GM19025 (cell line): ENCODE data around the gene SPRED2.

ENCODE experiments used
- ATAC-seq: cut with Tn5 transposase; IDR thresholded peaks from one replicate; pipeline ENCODE4 v1.9.1; 2021; ENCODE audit warnings: mild to moderate bottlenecking, low read depth, moderate library complexity; ENCODE audit not compliant: unreplicated experiment

The SPRED2 gene

DNA sequence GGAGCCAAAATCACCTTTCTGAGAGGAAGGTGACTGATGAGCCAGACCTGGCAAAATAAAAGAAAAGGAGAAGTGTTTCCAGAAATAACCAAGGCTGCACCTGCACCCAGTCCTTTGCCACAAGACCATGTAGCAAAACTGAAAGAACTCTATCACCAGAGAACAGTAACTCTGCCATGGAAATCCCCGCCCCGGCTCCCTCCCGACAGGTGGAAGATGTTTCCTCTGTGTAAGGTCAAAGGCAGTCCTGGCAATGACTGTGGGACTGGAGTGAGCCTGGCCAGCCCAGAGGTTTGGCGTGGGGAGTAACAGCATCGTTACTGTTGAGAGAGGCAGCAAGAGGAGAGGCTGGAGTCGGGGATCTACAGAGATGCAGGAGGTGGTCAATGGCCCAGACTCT is 42.3 kb downstream of the SPRED2 start:
- ATAC-seq = peak; percentile 83

DNA sequence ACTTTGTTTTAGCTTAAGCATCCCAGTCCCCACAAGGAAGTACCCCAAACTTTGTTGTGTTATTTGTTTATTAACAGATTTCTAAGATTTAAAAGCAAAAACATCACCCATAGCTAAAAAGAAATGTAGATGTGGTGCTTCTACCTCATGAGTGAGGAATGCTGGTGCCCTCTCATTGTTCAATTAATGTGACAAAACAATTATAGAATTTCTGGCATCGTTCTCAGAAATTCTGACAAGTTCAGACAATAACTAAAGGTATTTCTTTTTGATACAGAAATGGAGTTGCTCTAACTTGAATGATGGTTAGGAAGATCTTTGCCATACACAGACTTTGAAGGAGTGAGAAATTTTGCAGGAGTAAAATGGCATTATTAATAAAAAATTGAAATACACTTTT is 42.9 kb downstream of the SPRED2 start:
- ATAC-seq = no peak

DNA sequence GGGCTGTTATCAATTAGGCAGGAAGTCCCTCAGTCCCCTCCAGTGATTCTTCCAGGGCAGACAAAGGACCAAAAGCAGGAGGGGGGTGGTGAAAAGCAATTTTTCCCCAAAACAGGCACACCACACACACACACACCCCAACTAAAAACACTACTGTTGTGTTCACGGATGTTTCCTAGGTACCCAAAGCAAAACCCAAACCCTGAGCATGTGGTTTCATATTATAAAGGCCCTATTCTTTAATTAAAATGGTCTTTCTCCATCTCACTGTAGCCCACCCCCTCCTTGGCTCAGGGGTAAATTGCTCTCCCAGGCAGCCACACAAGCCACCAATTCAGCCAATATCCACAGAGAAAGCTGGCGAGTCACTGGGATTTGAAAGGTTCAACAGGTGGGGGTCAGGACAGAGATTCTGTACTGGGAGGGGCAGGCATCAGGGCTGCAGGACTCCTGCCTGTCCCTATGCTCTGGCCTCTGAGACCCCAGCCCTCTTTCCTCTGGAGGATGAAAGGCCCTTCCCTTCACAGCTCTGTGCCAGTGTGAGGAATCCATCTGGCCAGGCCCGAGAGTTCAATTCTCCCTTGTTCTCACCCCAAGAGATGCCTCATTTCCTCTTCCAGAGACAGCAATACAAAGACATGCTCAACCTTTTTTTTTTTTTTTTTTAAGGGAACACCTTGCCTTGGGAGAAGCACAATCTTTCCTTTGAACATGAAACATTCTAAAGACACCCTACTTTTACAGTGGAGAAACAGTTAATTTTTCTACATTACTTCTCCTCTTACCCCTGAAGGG is 43.6 kb downstream of the SPRED2 start:
- ATAC-seq = no peak

DNA sequence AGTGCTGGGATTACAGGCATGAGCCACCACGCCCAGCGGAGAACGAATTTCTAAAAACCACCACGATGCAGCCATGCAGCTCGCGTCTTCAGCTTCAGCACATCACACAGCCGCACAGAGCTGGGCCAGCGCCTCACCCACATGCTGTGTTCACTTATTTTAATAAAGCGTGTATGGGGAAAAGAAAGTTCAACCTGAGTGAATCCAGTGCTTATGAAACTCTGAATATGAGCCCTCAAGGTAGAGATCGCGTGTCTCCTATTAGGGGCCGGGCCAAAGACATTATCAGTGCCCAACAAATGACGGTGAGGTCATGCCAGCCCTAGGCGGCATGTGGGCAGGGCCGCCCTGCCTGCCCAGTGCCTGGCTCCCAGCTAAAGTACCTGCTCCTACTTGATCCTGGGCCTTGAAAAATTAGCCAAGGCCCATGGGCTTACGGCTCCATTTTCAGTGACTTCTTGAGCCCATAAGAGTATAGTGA is 44.3 kb downstream of the SPRED2 start:
- ATAC-seq = peak; percentile 52

DNA sequence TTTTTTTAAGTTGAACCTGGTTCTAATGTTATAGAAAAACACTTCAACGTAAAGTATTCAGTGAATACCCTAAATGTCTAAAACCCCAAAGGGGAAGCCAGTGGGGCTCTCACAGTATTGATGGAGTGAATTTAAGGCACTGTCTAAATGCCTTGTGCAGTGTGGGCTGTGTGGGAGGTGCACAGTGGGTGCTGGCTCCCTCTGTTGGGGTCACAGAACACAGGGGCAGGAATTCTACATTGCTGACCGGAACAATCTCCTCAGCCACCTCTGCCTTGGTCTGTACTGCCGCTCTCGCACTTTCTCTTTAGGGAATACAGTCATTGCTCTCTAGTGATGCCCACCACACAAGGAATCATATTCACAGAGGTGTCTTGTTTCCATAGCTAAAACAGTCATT is 45.4 kb downstream of the SPRED2 start:
- ATAC-seq = no peak

DNA sequence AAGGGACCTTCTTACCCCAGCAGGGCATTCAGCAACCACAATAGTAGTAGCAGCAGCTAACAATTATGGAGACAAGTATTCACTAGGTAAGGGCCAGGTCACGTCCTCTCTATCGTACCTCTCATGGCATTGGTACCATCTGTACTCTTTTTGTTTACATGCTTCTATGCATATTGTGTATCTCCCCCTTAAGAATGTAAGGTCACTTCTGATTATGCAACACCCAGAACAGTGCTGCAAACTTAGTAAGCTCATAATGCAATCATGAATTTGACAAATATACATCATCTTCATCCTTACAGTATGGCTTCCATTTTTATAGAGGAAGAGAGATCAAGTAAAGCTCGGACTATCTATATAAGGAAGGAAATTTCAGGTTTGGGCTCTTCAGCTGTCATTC is 46.1 kb downstream of the SPRED2 start:
- no peak for ATAC-seq

DNA sequence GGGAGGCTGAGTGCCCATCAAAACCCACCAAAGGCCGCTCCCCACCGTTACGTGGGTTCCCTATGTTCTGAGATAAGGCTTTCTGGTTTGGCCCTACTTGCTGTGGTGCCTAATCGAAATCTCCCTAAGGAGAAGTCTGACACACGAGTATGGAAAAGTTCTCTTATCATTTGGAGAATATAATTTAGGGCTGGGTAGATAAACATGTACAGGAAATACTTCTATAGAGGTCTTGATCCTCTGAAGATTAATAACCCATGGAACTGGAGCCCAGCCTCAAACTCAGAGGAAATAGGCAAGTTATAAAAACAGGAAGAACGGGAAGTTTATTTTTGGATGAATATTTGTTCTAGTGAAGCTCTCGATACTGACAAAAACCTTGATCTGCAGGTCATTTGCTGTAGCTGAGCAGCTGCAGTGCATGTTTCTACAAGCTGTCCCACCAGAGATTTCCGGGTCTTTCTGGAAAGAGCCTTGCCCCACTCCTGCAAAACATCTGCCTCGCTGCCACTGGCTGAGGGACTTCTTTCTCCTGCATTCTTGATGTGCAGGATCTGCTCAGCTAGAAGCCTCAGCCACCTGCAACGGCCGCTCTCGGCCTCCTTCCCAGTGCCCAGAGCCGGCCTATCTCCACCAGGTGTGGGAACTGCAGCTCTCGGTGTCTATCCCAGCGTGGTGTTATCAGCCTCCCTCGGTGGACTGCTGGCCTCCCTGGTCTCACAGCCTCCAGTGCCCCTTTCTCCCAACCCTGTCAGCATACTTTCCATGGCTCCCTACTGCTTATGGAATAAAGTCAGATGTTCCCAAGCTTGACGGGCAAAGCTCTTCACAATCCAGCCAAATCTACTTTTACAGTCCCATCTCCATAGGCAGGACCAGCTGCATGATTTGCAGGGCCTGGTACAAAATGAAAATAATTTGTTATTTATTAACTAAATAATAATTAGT is 48.6 kb downstream of the SPRED2 start:
- no peak for ATAC-seq

DNA sequence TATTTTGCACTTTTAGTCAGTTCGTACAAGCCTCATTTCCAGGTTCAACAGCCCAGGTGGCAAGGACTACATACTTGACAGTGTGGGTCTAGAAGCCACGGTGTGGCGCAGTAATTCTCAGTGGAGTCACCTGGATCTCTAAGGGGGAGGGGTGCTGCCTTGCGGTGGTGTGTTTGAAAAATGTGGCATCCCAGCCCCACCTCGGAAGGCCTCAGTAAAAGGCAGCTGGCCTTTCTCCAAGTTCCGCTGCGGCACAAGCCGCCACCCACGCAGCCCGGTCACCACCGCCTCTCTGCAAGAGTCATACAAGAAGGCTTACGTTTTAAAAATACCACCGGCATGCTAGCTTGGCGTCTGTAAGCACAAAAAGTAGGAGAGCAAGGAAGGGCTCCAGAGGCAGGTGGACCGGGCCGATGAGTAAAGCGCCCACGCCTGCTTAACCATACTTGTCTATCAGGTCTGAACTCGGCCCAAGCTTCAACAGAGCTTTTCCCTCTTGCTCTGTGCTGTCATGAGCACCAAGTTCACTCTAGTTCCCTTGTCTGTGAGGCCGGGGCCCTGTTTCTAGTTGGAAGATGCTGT is 49.5 kb downstream of the SPRED2 start:
- peak; percentile 77 for ATAC-seq

DNA sequence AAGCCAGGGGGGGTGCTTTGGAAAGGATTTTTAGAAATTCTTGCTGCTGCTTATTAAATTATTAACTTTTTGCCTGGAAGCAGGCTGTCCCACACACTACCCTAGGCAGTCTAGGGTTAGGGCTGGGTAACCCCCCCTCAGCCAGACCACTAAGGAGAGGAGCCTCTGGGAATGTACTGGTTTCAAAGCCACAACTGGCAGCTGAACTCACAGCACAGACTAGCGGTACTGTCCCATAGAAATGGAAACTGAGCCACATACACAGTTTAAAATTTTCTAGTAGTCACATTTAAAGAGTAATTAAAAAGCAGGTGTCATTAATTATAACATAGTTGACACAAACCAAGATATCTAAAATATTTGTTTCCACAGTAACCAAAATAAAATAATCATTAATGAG is 50.1 kb downstream of the SPRED2 start:
- no peak for ATAC-seq

DNA sequence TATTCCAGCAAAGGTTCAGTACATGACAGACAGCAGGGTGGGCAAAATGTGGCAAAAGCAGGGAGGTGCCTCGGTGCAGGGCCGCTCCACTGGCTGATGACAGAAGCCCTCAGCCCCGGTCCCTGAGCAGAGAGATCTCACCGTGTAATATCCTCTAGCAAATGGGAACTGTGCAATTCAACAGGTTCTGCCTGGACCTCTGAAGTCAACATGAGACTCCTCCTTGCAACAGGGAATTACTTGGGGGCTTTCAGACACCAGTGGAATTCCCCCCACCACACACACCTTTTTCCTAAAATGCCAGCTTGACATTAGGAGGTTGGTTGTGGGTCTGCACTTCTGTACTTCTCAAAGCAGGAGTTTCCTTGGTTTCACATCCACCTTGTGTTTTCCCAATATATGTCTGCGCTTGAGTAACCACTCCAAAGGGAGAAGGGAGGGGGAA is 50.8 kb downstream of the SPRED2 start:
- no peak for ATAC-seq

DNA sequence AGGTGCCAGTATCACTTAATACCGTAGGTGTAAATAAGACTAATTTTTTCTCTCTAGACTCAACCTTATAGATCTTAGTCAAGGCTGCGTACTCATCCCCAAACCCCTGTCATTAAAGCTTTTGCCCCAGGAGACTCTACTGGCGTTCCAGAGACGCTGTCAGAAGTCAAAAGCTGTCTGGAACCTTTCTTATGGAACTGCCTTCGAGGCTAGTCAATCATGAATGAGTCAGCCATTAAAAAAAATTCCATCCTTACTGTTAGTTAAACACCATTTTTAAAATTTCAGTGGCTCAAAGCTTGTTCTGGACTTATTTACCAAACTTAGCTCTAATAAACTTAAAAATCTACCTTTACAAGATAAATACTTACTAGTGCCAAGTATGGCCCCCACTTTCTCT is 52.1 kb downstream of the SPRED2 start:
- ATAC-seq = no peak

DNA sequence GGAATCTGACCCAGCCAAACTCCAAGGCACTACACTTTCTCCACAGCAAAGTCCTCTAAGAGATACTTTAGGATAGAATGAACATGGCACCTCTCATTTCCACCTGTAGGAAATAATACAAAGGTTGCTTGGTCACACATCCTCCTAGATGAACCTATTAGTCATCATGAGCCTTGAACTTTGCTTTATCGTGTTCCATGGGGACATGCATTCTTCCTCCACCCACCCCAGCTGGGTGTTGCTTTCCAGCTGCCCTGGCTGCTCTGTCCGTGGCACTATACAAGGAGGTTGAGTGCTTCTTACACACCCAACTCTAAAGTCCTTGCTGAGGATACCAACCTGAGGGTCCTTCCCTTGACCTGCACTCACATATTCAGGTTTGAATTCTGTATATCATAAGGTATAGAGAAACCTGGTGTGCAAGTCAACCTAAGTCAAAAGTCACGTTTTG is 52.7 kb downstream of the SPRED2 start:
- no peak for ATAC-seq

DNA sequence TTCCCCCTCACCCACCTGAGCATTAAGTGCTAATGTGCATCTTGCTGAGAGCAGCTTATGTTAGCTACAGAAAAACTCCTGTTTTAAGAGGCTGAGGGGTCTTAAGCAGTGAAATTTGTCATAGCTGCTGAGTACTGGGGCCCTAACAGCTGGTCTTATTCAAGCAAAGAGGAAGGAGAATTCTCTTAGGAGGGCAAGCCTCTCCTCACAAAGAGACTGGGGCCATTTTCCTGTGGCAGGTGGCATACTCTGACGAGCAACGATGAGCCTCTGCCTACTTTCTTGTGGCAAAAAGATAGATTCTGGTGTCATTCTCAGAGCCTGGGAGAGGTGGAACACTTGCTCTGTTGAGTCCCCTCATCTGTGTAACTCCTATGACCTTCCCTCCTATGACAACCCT is 53.2 kb downstream of the SPRED2 start:
- no peak for ATAC-seq

DNA sequence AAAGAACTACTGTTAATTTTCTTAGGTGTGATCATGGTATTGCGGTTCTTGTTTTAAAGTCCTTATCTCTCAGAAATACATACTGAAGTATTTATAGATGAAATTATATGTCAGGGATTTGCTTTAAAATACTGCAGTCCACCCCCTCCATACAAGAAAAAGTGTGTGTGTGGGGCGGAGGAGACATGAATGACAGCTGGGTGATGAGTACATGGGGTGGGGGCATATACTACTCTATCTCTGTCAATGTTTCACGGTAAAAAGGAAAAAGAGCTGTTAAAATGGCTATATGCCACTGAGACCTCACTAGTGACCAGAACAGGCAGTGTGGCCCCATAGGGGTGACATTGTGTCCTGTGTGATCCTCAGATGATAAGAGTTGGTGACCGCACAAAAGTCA is 54.1 kb downstream of the SPRED2 start:
- no peak for ATAC-seq

DNA sequence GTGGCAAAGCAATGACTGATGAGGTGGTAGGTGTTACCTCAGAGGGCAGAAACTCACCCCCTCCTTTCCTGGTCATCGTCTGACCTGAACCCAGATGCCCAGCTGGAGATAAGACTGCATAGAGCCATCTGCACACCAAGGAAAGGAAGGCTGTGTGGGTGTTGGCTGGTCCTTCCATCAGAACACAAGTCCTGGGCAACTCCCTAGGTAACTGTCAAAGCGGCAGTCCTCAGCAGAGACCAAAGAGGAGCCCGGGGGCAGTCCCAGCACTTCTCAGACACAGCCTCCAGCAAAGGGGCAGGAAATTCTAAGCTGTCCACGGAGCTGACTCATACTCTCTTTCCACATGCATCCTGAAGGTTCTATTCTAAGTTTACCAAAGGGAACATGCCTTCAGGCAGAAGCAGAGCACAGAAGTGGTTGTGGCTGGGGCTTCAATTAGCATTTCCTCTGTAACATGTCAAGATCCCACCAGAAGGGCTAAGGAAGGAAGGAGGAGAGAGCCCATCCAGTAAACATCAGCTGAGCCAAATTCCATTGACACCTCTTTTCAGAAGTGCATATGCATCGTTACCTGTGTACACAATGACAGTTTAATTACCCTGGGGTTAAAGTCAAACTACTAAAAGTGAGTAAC is 54.7 kb downstream of the SPRED2 start:
- no peak for ATAC-seq

DNA sequence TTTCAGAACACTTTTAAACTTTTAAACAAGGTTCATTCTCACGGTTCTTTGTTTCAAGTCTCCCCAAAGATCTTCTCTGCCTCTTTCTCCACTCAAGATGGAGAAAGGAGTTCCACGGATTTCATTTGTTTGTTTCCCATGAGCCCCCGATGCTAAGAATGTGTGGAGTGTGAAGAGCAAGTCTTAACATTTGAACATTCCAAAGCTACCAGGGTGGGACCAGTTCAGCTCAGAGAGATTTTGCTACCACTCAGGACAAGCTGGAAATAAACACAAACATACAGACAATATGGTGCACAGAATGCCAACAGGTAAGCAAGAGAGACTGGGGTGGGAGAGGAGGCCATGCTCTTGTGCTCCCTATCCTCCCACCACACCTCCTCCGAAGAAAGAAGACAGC is 56.7 kb downstream of the SPRED2 start:
- no peak for ATAC-seq

DNA sequence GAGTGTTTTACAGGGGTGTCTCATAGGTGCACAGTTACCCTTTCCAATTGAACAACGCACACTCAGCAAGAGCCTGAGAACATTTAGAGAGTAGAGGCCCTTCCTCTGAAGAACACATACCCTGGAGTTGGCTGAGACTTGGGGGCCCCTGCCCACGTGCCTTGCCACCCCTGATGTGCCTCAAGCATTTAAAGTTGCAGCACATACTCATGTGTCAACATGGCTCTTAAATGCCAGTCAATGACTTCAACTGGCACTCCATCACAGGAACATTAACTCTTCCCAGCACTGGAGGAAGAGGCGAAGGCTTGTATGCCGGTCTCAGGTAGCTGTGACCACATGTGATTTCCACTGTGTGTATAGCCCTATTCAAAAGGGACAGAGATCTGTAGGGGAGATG is 57.4 kb downstream of the SPRED2 start:
- ATAC-seq = no peak

DNA sequence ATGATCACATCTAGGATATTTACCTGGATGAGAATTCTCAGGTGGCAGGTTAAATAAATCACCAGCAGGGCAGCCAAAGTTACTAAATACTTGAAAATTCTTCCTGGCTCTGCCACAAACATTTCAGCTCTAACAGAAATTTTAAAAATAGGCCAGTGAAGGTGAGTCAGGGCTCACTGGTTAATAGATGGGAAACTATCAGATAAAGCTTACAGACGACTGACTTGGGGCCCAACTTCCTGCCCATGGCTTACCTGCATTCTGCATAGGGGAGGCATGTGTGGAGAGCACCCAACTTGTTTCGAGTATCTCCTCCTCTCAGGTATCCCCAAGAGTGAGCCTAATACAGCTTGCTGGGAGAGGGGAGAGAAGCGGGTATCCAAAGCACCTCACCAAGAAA is 57.8 kb downstream of the SPRED2 start:
- no peak for ATAC-seq

DNA sequence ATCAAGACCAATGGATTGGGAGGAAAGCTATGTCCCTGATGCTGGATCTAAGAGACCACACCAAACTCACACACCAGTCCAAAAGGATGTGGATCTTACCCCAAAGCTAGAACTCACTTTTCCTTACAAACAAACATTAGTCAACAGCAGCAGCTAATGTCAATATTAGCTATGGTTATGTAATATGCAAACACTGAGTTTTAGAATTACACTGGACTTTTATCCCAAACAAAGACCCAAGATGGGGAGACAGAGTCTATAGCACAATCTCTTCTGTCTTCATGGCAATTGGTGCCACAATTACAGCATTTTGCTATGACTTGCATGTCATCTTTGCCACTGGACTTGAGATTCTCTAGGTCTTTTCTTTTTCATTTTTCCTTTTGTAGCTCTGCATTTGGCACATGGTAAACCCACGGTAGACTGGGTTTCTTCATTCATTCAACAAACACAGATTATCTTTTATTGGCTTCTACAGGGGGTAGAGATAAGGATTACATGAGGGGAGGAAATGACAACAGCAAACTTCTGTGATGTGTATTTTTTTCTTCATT is 59.0 kb downstream of the SPRED2 start:
- no peak for ATAC-seq

DNA sequence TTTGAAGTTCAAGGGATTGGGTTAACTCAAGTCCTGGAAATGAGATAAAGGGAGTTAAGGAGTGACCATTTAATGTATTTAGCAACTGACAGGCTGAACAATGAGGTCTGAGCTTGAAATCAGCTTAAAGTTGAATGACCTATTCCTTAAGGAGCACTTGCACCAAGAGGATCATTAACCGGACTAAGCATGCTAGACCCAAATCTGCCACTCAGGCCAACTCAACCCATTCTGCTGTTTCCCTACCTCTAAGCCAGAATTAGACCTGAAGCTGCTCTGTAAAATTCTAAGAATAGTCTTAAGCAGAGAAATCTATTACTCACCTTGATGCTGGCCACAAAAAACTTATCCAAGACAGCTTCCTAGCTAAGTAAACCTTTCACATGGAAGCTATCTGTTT is 59.8 kb downstream of the SPRED2 start:
- ATAC-seq = no peak
